Progenitor cell of endocrine pancreas (in vitro differentiated cells): Measurements from ENCODE around the gene NPAS2. TPM values are rescaled to one million over a fixed set of nuclear protein-coding genes. Genes with fewer than 3 reads are reported as not detected.

ENCODE experiments used
- DNase-seq: peaks from one replicate; pipeline ENCODE4 v3.0.0; 2021; ENCODE audit warnings: low spot score; ENCODE audit not compliant: unreplicated experiment
- H3K27ac Mint-ChIP-seq: 2 replicates; pipeline ENCODE4 v1.8.0; 2021; ENCODE audit warnings: mild to moderate bottlenecking, moderate library complexity, mixed read lengths
- H3K27me3 Mint-ChIP-seq: 2 replicates; pipeline ENCODE4 v1.8.0; 2021; ENCODE audit warnings: mixed read lengths
- H3K36me3 Mint-ChIP-seq: 2 replicates; pipeline ENCODE4 v1.8.0; 2022; ENCODE audit warnings: mixed read lengths; ENCODE audit not compliant: insufficient read depth
- H3K4me1 Mint-ChIP-seq: 2 replicates; pipeline ENCODE4 v1.8.0; 2021; ENCODE audit warnings: low read depth, mixed read lengths
- H3K4me3 Mint-ChIP-seq: 2 replicates; pipeline ENCODE4 v1.8.0; 2021; ENCODE audit warnings: low read depth, mild to moderate bottlenecking, moderate library complexity, mixed read lengths
- H3K9me3 Mint-ChIP-seq: 2 replicates; pipeline ENCODE4 v1.8.0; 2021; ENCODE audit warnings: low read depth, mixed read lengths
- total RNA-seq: library from RNA; stranded (reverse); gene quantifications from 2 replicates; pipeline ENCODE4 v1.2.1, GENCODE V29; 2021
- TF ChIP-seq, protein P1 (sequence below): fragments of 200-600 bp; sonication (generic); IDR thresholded peaks from one replicate; pipeline ENCODE4 v1.5.0; 2021; ENCODE audit warnings: antibody characterized with exemption, mild to moderate bottlenecking; ENCODE audit not compliant: unreplicated experiment

NPAS2 gene
- total RNA-seq, 1 donor from 2014 or later, result 0.84 TPM

DNA sequence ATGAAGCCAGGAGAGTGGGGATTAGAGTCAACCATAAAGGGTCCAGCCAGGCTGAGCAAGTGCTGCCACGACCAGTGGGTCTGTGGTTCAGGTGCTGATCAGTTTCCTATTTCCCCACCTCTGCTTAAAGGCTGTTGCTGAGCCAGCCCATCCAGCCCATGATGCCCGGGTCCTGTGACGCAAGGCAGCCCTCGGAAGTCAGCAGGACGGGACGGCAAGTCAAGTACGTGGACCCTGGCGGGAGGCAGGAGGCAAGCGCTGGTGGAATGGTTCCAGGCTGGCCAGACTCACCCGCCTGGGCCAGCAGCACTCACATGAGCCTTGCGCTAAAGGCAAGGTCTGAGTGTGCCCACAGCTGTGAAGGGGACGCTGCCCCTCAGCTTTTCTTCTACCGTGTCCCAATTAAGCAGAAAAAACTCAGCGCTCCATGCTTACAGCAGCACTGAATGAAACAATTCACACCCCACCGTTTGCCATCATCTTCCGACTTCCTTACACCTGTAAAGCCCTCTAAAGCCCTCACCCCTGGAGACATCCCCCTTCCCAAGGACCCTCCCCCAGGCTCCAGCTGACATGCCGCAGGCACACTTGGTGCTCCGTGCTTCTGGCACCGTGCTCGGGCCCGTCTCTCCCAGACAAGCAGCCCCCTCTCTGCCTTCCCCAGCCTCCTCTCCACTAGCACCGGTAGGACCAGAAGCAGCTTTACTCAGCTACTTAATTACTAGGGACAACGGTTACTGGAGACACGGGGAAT, 170.9 kb downstream of the NPAS2 start:
- TF ChIP-seq, protein P1, sequence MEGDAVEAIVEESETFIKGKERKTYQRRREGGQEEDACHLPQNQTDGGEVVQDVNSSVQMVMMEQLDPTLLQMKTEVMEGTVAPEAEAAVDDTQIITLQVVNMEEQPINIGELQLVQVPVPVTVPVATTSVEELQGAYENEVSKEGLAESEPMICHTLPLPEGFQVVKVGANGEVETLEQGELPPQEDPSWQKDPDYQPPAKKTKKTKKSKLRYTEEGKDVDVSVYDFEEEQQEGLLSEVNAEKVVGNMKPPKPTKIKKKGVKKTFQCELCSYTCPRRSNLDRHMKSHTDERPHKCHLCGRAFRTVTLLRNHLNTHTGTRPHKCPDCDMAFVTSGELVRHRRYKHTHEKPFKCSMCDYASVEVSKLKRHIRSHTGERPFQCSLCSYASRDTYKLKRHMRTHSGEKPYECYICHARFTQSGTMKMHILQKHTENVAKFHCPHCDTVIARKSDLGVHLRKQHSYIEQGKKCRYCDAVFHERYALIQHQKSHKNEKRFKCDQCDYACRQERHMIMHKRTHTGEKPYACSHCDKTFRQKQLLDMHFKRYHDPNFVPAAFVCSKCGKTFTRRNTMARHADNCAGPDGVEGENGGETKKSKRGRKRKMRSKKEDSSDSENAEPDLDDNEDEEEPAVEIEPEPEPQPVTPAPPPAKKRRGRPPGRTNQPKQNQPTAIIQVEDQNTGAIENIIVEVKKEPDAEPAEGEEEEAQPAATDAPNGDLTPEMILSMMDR, result no peak
- no peaks in the 10 kb centered on the region for H3K4me1 Mint-ChIP-seq
- H3K27ac Mint-ChIP-seq, result no peak overlapping the region

DNA sequence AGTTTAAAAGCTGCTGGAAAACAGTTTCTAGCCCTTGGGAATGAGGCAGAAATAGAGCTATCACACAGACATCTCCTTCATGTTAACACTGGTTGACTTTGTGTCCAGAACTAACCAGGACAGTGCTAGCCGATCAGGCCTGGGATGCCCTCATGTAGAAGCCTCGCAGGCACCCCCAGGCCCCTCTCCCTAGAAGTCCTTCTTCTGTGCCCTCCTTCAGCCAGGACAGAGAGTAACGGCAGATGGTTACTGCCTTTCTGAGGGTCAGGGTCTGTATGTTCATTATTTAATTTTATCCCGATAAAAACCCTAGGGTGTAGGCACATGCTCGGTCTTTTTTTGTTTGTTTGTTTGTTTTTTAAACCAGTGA, 171.4 kb downstream of the NPAS2 start:
- H3K27ac Mint-ChIP-seq, result no peak overlapping the region
- no peaks in the 10 kb centered on the region for H3K9me3 Mint-ChIP-seq
- no peak overlapping the region for H3K4me3 Mint-ChIP-seq
- TF ChIP-seq, protein P1, result no peak
- DNase-seq, result no peak
- H3K4me1 Mint-ChIP-seq, result peaks cover 2% of the 10 kb centered on the region
- no peaks in the 10 kb centered on the region for H3K36me3 Mint-ChIP-seq
- peaks cover 13% of the 10 kb centered on the region for H3K27me3 Mint-ChIP-seq

More for the DNA sequence above, 170.9 kb downstream of the NPAS2 start:
- no peaks in the 10 kb centered on the region for H3K9me3 Mint-ChIP-seq
- no peak for DNase-seq
- no peaks in the 10 kb centered on the region for H3K36me3 Mint-ChIP-seq
- peaks cover 13% of the 10 kb centered on the region for H3K27me3 Mint-ChIP-seq
- H3K4me3 Mint-ChIP-seq, result no peak overlapping the region

DNA sequence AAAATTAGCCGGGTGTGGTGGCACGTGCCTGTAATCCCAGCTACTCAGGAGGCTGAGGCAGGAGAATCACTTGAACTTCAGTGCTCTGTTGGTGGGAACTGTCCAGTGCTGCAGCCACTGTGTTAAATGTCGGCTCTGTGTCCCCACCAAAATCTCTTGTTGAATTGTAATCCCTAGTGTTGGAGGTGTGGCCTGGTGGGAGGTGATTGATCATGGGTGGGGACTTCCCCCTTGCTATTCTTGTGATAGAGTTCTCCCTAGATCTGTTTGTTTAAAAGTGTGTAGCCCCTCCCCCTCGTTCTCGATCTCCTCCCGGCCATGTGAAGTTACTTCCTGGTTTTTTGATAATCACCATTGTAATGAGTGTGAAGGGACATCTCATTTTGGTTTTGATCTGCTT, 172.3 kb downstream of the NPAS2 start:
- peaks cover 2% of the 10 kb centered on the region for H3K4me1 Mint-ChIP-seq
- no peak overlapping the region for H3K4me3 Mint-ChIP-seq
- H3K9me3 Mint-ChIP-seq, result no peaks in the 10 kb centered on the region
- no peaks in the 10 kb centered on the region for H3K36me3 Mint-ChIP-seq
- TF ChIP-seq, protein P1, result no peak
- no peak for DNase-seq
- H3K27me3 Mint-ChIP-seq, result peaks cover 13% of the 10 kb centered on the region
- no peak overlapping the region for H3K27ac Mint-ChIP-seq

DNA sequence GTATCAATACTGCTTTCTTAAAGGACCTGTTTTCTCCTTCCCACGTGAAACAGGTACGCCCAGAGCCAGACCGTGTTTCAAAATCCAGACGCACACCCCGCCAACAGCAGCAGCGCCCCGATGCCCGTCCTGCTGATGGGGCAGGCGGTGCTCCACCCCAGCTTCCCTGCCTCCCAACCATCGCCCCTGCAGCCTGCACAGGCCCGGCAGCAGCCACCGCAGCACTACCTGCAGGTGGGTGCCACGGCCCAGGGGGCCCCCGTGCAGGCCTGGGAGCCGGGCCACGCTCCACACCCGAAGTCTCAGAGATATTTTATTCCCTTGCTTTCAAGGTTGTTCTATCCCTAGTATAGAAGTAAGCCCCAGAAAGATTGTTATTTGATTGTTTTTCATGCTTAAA, 173.4 kb downstream of the NPAS2 start:
- DNase-seq, result no peak
- H3K4me3 Mint-ChIP-seq, result no peak overlapping the region
- H3K27ac Mint-ChIP-seq, result no peak overlapping the region
- no peaks in the 10 kb centered on the region for H3K36me3 Mint-ChIP-seq
- TF ChIP-seq, protein P1, result no peak
- peaks cover 13% of the 10 kb centered on the region for H3K27me3 Mint-ChIP-seq
- H3K4me1 Mint-ChIP-seq, result peaks cover 2% of the 10 kb centered on the region
- no peaks in the 10 kb centered on the region for H3K9me3 Mint-ChIP-seq

DNA sequence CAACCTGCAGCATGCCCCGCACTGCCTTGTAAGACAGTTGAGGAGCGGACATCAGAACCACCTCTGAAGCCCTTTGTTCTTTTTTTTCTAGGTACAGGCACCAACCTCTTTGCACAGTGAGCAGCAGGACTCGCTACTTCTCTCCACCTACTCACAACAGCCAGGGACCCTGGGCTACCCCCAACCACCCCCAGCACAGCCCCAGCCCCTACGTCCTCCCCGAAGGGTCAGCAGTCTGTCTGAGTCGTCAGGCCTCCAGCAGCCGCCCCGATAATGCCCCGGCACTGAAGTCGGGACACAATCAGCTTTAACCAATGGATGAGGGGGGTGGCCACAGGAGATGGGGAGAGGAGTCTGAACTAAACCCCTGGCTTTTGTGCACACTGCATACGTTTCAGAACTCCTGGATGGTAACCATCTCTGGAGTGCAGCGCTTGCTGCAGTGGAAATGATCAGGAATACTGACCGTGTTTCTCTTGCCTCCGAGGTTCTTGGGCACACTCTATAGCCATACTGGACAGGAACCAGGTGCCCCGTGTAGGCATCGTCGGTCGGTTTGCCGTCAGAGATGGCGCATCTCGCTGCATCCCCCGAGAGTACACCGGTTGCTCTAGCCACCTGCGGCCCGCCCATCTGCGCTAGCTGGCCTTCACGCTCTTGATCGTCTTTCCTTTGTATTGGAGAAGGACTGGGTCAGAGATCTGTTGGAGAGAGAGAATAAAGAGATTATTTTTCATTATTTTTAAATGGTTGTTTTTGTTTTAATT, 175.6 kb downstream of the NPAS2 start:
- DNase-seq, result no peak
- Mint-ChIP-seq H3K27ac (no peak overlapping the region), H3K27me3 (peaks cover 4% of the 10 kb centered on the region), H3K36me3 (no peaks in the 10 kb centered on the region), H3K4me3 (no peak overlapping the region), H3K9me3 (no peaks in the 10 kb centered on the region), H3K4me1 (peaks cover 2% of the 10 kb centered on the region)
- TF ChIP-seq, protein P1, result no peak
